Measurements from ENCODE around the gene SMPD3.

DNA sequence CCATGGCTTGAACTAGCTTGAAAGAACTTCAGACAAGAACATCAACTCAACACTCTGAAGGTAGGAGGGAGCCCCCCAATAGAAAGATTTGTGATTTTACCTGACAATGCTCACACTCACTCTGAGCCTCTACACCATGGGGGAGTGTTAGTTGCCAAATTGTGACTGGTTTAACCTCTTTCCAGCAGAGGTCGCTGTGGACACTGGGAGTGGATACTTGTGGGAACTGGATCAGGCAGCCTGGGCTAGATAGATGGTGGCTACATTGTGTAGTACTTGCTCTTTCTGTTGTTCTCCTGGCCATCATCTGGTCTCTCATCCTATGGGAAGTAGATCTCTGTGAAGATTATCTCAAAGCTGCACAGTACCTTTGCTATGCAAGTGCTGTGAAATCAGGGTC, 2.9 kb downstream of the SMPD3 start:
- TF ChIP-seq GATA1 (IDR thresholded peaks at IDR 0.05; ENCODE audit: low read depth, low read length) (no peak), POLR2A (IDR thresholded peaks at IDR 0.05; ENCODE audit: low read length) (no peak)

All from erythroblast (primary cell).